Mesodermal cell (in vitro differentiated cells): ENCODE data around the gene CCDC169. TPM values are rescaled to one million over a fixed set of nuclear protein-coding genes. Genes with fewer than 3 reads are reported as not detected.

ENCODE experiments used
- H3K27ac ChIP-seq: 2 replicates; pipeline ENCODE4 v1.7.0; 2013; ENCODE audit warnings: mild to moderate bottlenecking, low read depth, low read length, moderate library complexity; ENCODE audit not compliant: severe bottlenecking
- H3K36me3 ChIP-seq: 2 replicates; pipeline ENCODE4 v1.7.1; 2013; ENCODE audit warnings: mild to moderate bottlenecking, low read length, moderate library complexity; ENCODE audit not compliant: control insufficient read depth, insufficient read depth
- H3K4me1 ChIP-seq: one replicate; pipeline ENCODE4 v1.7.1; 2013; ENCODE audit warnings: mild to moderate bottlenecking, low read length; ENCODE audit not compliant: insufficient read depth, control insufficient read depth, poor library complexity, severe bottlenecking
- H3K4me3 ChIP-seq: 2 replicates; pipeline ENCODE4 v1.7.0; 2013; ENCODE audit warnings: low read length, control low read depth, mild to moderate bottlenecking; ENCODE audit not compliant: insufficient read depth, poor library complexity, severe bottlenecking; ENCODE audit errors: extremely low read depth
- H3K9me3 ChIP-seq: 2 replicates; pipeline ENCODE4 v1.7.1; 2013; ENCODE audit warnings: mild to moderate bottlenecking, low read length, moderate library complexity; ENCODE audit not compliant: control insufficient read depth
- WGBS, 2 experiments: methylation state at CpG; one replicate each; pipeline ENCODE4 v1.1.5; 2013; ENCODE audit warnings: missing lambda C conversion rate in 2 of 2; ENCODE audit not compliant: insufficient coverage in 2 of 2; 5-methylcytosine and 5-hydroxymethylcytosine counted together
- polyA plus RNA-seq, 2 experiments: library from polyadenylated mRNA; stranded (reverse); fragments of 50-300 nt; gene quantifications; one replicate each; pipeline ENCODE4 v1.2.3, GENCODE V29; 2013

The CCDC169 gene
- polyA plus RNA-seq (2013, experiment 1 of 2): 5.4 TPM
- polyA plus RNA-seq (2013, experiment 2 of 2): 7.3 TPM

DNA sequence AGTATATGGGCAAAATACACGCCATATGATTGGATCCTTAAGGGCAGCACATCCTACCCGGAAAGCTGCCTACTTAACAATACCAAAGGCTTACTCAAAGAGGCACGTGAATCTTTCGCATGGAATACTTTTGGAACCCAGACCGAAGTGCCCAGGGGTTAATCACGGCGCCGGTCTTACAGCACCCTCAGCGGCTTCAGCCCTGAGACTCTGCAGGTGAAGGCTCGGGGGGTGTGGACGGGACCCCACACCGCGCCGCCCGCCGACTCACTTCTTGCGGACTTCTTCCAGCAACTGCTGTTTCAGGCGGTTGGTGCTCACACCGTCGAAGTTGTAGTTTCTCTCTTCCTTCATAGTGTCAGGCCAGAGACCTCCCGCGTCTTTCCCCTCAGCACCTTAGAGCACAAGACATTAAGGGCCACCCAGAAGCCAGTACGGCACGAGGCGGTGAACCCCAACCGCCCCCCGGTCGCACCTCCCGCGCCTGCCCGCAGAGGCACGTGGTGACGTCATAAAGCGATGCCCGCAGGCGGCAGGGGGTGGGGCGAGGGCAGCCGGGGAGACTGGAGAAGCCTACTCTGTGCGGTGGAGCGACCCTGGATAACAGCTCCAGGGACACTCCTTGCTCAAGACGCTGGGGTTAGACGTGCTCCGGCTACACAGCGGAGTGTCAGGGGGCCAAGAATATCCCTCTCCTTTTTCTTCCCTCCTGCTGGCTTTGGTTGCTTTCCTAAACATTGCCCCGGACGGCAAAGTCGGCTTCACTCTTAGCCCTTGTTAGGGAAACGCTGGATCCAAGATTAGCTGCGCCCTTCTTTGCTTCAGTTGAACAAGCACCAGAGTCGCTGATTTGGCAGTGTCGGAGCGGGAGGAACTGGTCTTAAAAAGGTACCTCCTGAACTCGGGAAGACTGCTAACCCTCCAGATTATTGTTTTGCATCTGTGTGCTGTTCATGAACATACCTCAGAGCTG lies at the start of gene CCDC169:
Gene CCDC169, minus strand, starts transcription at position 449 of the 973 bp plus-strand sequence. Its CDS starts 95 bp downstream, at position 354.
- H3K9me3 ChIP-seq: no peaks in the 10 kb centered on the region
- WGBS, 2 experiments: 12 to 13% methylated on average over 44 to 52 of the region's 53 CpGs
- peak within 1 kb of the TSS; percentile 60 for H3K4me3 ChIP-seq
- H3K36me3 ChIP-seq: peaks cover 7% of the 10 kb centered on the region
- no peaks in the 10 kb centered on the region for H3K4me1 ChIP-seq
- H3K27ac ChIP-seq: peak within 1 kb of the TSS; percentile 89

DNA sequence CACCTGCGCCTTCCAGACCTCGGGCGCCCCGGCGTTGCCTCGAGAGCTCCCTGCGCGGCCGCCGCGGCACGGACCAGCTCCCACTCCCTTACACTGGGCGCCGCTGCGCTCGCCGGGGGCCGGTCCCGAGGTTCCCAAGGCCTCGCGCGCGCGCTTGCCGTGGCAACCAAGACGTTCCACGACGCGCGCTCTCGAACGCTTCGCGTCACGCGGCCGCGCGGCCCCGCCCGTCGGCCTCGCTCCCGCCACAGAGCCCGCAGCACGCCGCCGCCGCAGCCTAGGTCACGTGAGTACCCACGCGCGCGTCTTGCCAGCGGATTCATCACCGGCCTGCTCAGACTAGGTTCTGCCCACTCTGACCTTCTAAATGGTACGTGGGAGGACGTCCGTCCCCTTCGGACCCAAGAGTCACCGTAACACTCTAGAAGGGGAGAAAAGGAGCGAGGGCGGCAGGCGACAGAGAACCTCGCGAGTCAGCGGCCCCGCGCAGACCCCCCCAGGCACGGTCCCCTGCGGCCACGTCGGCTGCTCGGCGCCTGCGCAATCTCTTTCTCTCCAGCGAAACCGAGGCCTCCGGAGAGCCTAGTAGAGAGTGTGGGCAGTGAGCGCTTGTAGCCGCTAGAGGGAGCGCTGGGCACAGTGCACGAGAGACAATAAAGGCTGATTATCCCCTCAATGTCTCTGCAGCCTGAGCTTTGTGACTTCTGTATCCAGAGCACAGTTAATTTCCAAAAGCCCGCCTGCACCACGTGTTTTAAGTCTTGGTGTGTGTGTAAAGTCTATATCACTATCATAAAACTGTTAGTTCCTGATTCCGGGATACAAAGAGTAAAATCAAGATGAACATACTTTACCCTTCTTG lies 48.8 kb upstream of the CCDC169 start, which contains the start of gene SPART:
Gene SPART, minus strand, starts transcription at position 173 of the 862 bp plus-strand sequence. CDS start 10,564 bp downstream, outside the sequence.
- WGBS, 2 experiments: 0% methylated on average over 70 to 78 of the region's 86 CpGs
- H3K9me3 ChIP-seq: no peaks in the 10 kb centered on the region
- H3K4me1 ChIP-seq: peaks cover 6% of the 10 kb centered on the region
- peak within 1 kb of the TSS; percentile 98 for H3K27ac ChIP-seq
- H3K36me3 ChIP-seq: no peaks in the 10 kb centered on the region
- H3K4me3 ChIP-seq: peak within 1 kb of the TSS; percentile 78

- Histone ChIP-seq H3K4me1 (peaks cover 6% of the 10 kb centered on the region), H3K27ac (peak overlapping the region; percentile 98), H3K36me3 (no peaks in the 10 kb centered on the region), H3K9me3 (no peaks in the 10 kb centered on the region), H3K4me3 (peak overlapping the region; percentile 78)
- WGBS, 2 experiments: 0 to 2% methylated on average over 33 to 35 of the region's 50 CpGs
Observed at GRCh38 chr13:36345438-36346221, 48.0 kb upstream of the CCDC169 start.

- H3K27ac ChIP-seq: peak overlapping the region; percentile 98
- WGBS, 2 experiments: 7 to 13% methylated on average over 9 to 13 of the region's 14 CpGs
- H3K4me3 ChIP-seq: peak overlapping the region; percentile 78
Observed at GRCh38 chr13:36344886-36345437, 47.3 kb upstream of the CCDC169 start.

DNA sequence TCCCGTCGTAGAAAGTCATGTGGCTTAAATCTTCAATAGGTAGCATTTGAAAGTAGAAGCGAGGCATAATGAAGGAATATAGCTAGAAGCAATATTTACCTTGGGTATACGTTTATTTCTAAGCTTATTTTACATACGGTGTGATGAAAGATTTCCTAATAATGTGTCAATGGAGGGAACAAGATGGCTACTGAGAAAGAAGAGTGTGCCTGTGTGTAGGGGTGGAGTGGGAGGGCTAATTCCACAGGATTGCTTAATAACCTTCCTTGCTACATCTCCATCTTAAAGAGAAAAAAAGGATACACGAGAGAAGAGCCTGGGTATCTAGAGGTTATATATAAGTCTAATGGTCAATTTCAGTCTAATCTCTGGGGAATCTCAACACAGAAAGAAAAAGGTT lies 46.6 kb upstream of the CCDC169 start:
- WGBS, 2 experiments: 87 to 100% methylated on average over 3 to 4 of the region's 6 CpGs
- Histone ChIP-seq H3K4me3 (no peak overlapping the region), H3K36me3 (no peaks in the 10 kb centered on the region), H3K4me1 (peaks cover 16% of the 10 kb centered on the region), H3K9me3 (no peaks in the 10 kb centered on the region), H3K27ac (no peak overlapping the region)

More at GRCh38 chr13:36344886-36345437, 47.3 kb upstream of the CCDC169 start:
- Histone ChIP-seq H3K36me3 (no peaks in the 10 kb centered on the region), H3K9me3 (no peaks in the 10 kb centered on the region), H3K4me1 (peaks cover 9% of the 10 kb centered on the region)

DNA sequence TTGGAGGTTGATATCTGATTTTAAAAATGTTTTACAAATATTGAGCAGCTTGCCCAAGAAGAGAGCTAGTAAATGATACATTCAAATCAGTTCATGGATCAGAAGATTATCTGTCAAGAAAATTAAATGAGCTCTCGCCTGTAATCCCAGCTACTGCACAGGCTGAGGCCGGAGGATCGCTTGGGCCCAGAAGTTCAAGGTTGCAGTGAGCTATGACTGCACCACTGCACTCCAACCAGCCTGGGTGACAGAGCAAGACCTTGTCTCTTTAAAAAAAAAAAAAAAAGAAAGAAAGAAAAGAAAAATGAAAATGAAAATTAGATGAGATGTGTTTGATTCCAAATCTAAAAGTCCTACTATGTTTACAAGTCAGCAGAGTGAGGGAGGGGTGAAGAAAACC lies 46.2 kb upstream of the CCDC169 start:
- H3K4me1 ChIP-seq: peaks cover 20% of the 10 kb centered on the region
- H3K27ac ChIP-seq: no peak overlapping the region
- H3K36me3 ChIP-seq: no peaks in the 10 kb centered on the region
- H3K4me3 ChIP-seq: no peak overlapping the region
- H3K9me3 ChIP-seq: no peaks in the 10 kb centered on the region
- 100% methylated on average over 3 of the region's 3 CpGs; no CpG with 5 or more reads in 1 of the 2 experiments for WGBS, 2 experiments

- H3K27ac ChIP-seq: no peak overlapping the region
- WGBS, 2 experiments: 85 to 100% methylated on average over 2 of the region's 2 CpGs
- H3K36me3 ChIP-seq: no peaks in the 10 kb centered on the region
- no peaks in the 10 kb centered on the region for H3K9me3 ChIP-seq
- H3K4me1 ChIP-seq: peaks cover 24% of the 10 kb centered on the region
- H3K4me3 ChIP-seq: no peak overlapping the region
Observed at GRCh38 chr13:36342715-36343114, 45.1 kb upstream of the CCDC169 start.

DNA sequence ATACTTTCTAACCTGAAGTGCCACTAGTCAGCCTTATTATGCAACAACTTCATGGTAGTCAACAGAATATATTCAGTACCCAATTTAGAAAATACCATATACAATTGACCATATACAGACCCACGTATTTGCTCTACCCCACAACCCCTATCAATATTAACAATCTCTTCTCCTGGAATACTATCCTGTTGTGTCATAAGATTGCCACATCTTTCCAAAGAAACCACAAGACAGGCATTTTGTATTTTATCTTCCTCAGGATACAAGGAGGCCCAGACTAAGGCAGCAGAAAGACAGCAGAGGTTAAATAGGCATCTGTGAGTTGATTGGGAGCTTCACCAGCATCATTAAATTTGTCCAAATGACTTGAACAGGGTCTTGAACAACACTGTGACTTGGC lies 44.1 kb upstream of the CCDC169 start:
- Histone ChIP-seq H3K4me1 (peaks cover 24% of the 10 kb centered on the region), H3K36me3 (peaks cover 5% of the 10 kb centered on the region), H3K9me3 (no peaks in the 10 kb centered on the region), H3K4me3 (no peak overlapping the region), H3K27ac (no peak overlapping the region)
- WGBS, 2 experiments: 86 to 100% methylated on average over 1 of the region's 1 CpG

DNA sequence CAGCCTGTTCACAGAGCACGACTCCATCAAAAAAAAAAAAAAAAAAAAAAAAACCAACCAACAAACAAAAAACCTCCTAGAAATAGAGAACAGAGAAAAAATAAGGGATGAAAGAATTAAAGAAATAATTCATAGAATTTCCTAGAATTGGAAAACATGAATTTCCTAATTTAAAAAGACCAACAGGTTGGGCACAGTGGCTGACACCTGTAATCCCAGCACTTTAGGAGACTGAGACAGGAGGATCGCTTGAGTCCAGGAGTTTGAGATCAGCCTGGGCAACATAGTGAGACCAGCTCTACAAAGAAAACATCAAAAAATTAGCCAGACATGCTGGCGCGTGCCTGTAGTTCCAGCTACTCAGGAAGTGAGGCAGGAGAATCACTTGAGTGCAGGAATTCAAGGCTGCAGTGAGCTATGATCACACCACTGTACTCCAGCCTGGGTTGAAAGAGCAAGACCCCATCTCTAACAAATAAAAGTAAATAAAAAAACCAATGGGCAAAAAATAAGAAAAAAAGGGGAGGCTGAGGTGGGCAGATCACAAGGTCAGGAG lies 42.1 kb upstream of the CCDC169 start:
- H3K4me1 ChIP-seq: peaks cover 24% of the 10 kb centered on the region
- H3K4me3 ChIP-seq: no peak overlapping the region
- H3K36me3 ChIP-seq: peaks cover 15% of the 10 kb centered on the region
- H3K9me3 ChIP-seq: no peaks in the 10 kb centered on the region
- no peak overlapping the region for H3K27ac ChIP-seq
- WGBS, 2 experiments: 89 to 100% methylated on average over 2 to 3 of the region's 4 CpGs
